IgD-negative memory B cell (primary cell): ENCODE data around the gene ASCL1. TPM values are rescaled to one million over a fixed set of nuclear protein-coding genes. Genes with fewer than 3 reads are reported as not detected.

Experiments used
- H3K27ac Mint-ChIP-seq, 3 donors: one replicate each; pipeline ENCODE4 v1.8.0; 2020 to 2022; ENCODE audit warnings: mild to moderate bottlenecking in 3 of 3, mixed read lengths in 3 of 3, moderate library complexity in 1 of 3
- H3K27me3 Mint-ChIP-seq: one replicate; pipeline ENCODE4 v1.8.0; 2021; ENCODE audit warnings: mixed read lengths
- H3K36me3 Mint-ChIP-seq: one replicate; pipeline ENCODE4 v1.8.0; 2020; ENCODE audit warnings: mild to moderate bottlenecking, mixed read lengths
- H3K4me1 Mint-ChIP-seq, 3 donors: one replicate each; pipeline ENCODE4 v1.8.0; 2020 to 2022; ENCODE audit warnings: mixed read lengths in 3 of 3, mild to moderate bottlenecking in 1 of 3
- H3K4me3 Mint-ChIP-seq, 4 donors: one replicate each; pipeline ENCODE4 v1.8.0; 2020 to 2022; ENCODE audit warnings: mild to moderate bottlenecking in 4 of 4, mixed read lengths in 4 of 4, moderate library complexity in 3 of 4
- H3K9me3 Mint-ChIP-seq, 3 donors: one replicate each; pipeline ENCODE4 v1.8.0; 2020 to 2021; ENCODE audit warnings: mixed read lengths in 3 of 3, mild to moderate bottlenecking in 1 of 3
- polyA plus RNA-seq: library from polyadenylated mRNA; unstranded; fragments of 300-500 nt; fragmentation: Illumina TruSeq; gene quantifications from one replicate; pipeline ENCODE4 v1.2.3, GENCODE V29; 2021

ASCL1 gene
- polyA plus RNA-seq, 1 donor from 2014 or later: not detected

DNA sequence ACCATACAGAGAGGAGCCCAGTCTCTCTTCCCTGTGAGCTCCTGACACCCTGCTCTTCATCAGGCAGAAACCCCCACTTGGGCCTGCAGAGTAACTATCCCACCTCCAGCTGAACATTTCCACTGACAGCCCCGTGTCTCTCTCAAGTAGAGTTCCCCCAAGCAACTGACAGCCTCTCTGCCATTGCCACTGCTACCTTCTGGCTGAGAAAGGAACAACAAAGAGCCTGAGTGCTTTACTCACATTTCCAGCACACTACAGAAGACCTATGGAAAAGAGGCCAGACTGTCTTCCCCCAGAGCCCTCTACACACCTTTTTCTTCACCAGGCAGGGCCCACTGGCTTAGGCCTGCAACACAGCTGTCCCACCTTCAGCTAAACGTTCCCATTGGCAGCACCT lies 18.4 kb upstream of the ASCL1 start:
- Mint-ChIP-seq H3K27ac (no peak overlapping the region), H3K27me3 (peaks cover 26% of the 10 kb centered on the region), H3K9me3 (peaks cover 0 to 14% (median 12%) of the 10 kb centered on the region in 3 donors), H3K4me1 (no peaks in the 10 kb centered on the region), H3K4me3 (peak overlapping the region in 1 of 4 donors; percentile 56), H3K36me3 (peaks cover 2% of the 10 kb centered on the region)

DNA sequence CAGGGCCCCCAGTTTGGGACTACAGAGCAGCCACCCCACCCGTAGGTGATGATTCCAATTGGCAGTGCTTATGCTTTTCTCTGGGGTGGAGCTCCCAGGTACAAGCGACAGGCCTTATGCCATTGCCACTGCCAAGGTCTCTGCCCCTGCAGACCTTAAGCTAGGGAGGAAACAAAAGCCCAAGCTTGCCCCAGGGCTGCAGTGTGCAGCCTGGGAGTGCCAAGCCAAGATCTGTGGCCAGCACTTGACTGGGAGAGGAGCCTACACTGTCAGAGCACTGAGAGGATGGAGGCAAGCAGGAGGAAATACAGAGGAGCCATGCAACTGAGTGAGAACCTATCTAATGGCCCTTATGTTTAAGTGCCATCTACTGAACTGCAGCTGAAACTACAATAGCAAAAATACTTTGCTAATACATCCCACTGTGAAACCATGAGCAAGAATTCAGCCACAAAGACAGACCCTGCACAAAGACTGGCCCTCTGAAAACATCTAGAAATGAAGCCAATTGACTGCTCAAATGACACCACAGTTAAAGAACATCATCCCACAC lies 17.7 kb upstream of the ASCL1 start:
- no peak overlapping the region for H3K27ac Mint-ChIP-seq
- no peaks in the 10 kb centered on the region for H3K4me1 Mint-ChIP-seq
- H3K27me3 Mint-ChIP-seq: peaks cover 26% of the 10 kb centered on the region
- peaks cover 2% of the 10 kb centered on the region for H3K36me3 Mint-ChIP-seq
- H3K4me3 Mint-ChIP-seq: no peak overlapping the region
- H3K9me3 Mint-ChIP-seq: peaks cover 0 to 14% (median 12%) of the 10 kb centered on the region in 3 donors

DNA sequence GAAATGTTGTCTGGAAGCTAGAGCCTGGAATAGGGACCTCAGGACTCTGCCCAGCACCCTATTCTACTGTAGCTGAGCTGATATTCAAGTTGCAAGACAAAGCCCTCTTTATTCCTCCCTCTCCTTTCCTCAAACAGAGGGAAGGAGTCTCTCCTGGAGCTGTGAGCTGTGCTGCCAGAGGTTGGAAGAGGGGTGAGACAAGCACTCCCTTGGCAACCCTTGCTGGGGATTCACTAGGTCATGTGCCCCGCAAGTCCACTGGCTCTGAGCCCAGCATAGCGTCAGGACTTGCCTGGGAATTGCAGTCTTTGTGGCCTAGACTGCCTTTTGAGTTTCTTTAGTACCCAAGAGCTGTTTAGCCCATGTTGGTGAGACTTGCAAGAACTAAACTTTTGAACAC lies 11.4 kb upstream of the ASCL1 start:
- H3K4me1 Mint-ChIP-seq: peaks cover 0 to 9% (median 3%) of the 10 kb centered on the region in 3 donors
- H3K27me3 Mint-ChIP-seq: peaks cover 32% of the 10 kb centered on the region
- H3K36me3 Mint-ChIP-seq: no peaks in the 10 kb centered on the region
- peaks cover 0 to 10% (median 4%) of the 10 kb centered on the region in 3 donors for H3K9me3 Mint-ChIP-seq
- no peak overlapping the region for H3K4me3 Mint-ChIP-seq
- no peak overlapping the region for H3K27ac Mint-ChIP-seq

DNA sequence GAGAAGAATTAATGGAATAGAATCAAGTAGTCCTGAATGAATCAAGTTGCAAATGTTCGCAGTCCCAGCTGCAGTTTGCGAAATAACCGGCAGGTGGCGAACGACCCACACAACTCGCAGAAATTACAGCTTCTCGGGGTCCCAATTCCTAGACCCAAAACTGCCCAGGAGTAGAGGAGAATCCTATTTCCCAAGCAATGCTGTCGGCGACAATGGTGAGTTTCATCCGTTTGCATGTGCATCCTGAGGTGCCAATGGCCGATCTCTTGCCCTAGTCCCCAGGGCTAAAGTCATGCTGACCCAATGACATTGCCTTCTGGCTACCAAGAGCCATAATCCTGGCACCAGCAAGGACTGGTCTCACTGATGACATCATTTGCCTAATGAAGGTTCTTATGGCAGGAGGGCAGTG lies 8.5 kb upstream of the ASCL1 start:
- peak overlapping the region in 1 of 3 donors; percentile 39 for H3K27ac Mint-ChIP-seq
- H3K4me3 Mint-ChIP-seq: peak overlapping the region in 1 of 4 donors; percentile 51
- no peaks in the 10 kb centered on the region for H3K9me3 Mint-ChIP-seq
- peaks cover 3 to 9% (median 4%) of the 10 kb centered on the region in 3 donors for H3K4me1 Mint-ChIP-seq
- peaks cover 39% of the 10 kb centered on the region for H3K27me3 Mint-ChIP-seq
- H3K36me3 Mint-ChIP-seq: no peaks in the 10 kb centered on the region

DNA sequence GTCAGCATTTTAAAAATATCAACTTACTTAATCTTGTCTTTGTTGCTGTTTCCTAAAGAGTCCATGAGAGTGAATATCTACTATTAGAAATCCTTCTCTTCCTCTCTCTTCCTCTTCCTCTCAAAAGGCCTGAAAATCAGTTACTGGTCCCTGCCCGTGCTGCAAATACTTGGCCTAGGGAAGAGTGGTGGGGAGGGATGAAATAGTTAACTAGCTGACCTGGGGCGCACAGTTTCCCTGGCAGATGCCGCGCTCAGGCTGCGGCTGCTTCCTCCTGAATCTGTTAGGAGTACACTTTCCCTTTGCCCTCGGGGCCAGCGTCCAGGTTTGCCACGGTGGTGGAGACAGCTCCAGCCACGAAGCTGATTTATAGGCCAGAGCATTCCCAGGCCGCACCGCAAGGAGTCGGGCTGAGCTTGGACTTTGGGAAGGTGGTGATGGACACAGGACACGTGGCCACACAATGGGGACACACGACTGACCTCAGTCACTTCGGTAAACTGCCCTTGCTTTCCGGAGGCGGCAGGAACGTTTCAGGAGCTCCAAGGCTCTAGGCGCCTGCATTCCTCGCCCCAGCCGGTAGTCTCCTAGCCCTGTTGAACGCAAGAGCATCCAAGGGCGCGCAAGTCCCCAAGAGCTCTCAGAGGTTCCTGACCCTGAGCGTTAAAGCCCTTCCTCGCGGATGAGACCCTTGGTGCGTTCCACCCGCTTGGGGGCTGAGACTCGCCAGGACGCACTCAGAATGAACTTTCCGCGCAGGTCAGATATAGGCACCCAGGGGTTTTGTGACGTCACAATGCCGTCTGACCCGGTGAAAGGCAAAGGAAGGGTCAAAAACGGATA lies 7.1 kb upstream of the ASCL1 start:
- peaks cover 1% of the 10 kb centered on the region for H3K36me3 Mint-ChIP-seq
- peaks cover 3 to 9% (median 4%) of the 10 kb centered on the region in 3 donors for H3K4me1 Mint-ChIP-seq
- H3K27me3 Mint-ChIP-seq: peaks cover 52% of the 10 kb centered on the region
- no peak overlapping the region for H3K27ac Mint-ChIP-seq
- peak overlapping the region in 3 of 4 donors; percentile 34 to 89 (median 85) for H3K4me3 Mint-ChIP-seq
- H3K9me3 Mint-ChIP-seq: no peaks in the 10 kb centered on the region

DNA sequence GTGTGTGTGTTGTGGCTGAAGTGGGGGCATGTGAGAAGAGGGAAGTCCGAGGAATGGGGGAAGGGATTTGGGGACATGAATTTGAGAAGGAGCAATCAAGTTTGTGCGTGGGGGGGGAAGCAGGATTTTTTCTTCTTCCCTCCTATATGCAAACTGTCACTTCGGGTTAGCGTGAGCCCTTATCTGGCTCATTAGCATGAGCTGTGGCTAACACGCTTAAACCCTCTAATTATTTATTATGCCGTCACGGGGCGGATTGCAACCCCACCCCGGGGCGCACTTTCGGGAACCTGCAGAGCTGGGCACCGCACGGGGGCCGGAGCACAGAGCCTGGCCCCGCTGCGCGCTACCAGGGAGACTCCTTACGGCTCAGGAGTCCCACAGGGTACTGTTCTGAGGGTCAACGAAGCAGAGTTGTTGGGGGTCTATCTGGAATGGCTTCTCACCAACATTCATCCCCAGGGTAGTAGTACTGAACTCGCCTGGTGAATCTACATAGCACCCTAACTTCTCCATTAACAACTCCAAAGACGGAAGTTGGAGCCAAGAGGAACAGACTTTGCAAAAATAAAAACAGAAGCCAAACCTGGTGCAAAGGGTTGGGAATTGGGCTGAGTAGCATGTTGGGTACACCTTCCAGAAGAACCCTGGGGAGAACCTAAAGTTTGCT lies 6.4 kb upstream of the ASCL1 start:
- peaks cover 1% of the 10 kb centered on the region for H3K36me3 Mint-ChIP-seq
- peaks cover 3 to 9% (median 8%) of the 10 kb centered on the region in 3 donors for H3K4me1 Mint-ChIP-seq
- H3K9me3 Mint-ChIP-seq: no peaks in the 10 kb centered on the region
- H3K27ac Mint-ChIP-seq: no peak overlapping the region
- peaks cover 59% of the 10 kb centered on the region for H3K27me3 Mint-ChIP-seq
- peak overlapping the region in 3 of 4 donors; percentile 34 to 89 (median 85) for H3K4me3 Mint-ChIP-seq

DNA sequence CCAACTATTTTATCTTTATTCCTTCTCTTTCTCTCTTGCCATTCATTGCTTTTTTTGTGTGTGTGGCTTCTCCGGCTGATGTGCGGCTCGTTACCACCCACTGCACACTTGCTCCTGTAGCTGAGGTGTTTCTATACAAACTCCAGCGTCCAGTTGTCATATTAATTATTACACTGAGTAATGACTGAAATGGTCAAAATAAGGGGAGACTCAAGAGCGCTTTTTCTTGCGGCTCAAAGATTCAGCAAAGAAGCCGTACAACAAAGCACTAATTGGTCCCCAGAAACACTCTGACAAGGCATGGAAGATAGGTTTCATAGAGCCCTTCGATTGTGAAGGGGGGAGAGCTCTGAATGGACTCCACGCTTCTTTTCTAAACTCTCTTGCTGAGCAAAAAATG lies 5.6 kb upstream of the ASCL1 start:
- peaks cover 1% of the 10 kb centered on the region for H3K36me3 Mint-ChIP-seq
- no peaks in the 10 kb centered on the region for H3K9me3 Mint-ChIP-seq
- H3K27ac Mint-ChIP-seq: no peak overlapping the region
- peaks cover 63% of the 10 kb centered on the region for H3K27me3 Mint-ChIP-seq
- H3K4me1 Mint-ChIP-seq: peaks cover 5 to 10% (median 10%) of the 10 kb centered on the region in 3 donors
- peak overlapping the region in 2 of 4 donors; percentile 1 to 77 for H3K4me3 Mint-ChIP-seq

DNA sequence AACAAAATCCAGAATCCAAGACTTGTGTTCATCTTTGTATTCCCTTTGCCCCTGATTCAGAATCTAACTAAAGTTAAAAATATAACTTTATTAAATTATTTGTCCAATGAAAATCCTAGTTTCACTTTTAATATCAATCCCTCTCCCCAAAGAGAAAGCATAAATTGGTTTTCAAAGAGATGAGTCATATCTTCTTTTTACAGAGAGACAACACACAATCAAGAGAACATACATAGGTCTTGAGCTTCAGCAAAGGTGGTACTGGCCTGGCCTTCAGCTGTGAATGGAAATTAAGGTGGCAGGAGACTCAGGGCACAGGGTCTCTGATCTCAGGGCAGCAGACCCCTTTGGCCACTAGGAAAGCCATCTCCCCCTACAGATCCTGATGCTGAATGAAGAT lies 4.3 kb upstream of the ASCL1 start:
- H3K27ac Mint-ChIP-seq: no peak overlapping the region
- H3K9me3 Mint-ChIP-seq: no peaks in the 10 kb centered on the region
- peaks cover 64% of the 10 kb centered on the region for H3K27me3 Mint-ChIP-seq
- peaks cover 14 to 20% (median 16%) of the 10 kb centered on the region in 3 donors for H3K4me1 Mint-ChIP-seq
- H3K36me3 Mint-ChIP-seq: peaks cover 1% of the 10 kb centered on the region
- H3K4me3 Mint-ChIP-seq: peak overlapping the region in 1 of 4 donors; percentile 43

DNA sequence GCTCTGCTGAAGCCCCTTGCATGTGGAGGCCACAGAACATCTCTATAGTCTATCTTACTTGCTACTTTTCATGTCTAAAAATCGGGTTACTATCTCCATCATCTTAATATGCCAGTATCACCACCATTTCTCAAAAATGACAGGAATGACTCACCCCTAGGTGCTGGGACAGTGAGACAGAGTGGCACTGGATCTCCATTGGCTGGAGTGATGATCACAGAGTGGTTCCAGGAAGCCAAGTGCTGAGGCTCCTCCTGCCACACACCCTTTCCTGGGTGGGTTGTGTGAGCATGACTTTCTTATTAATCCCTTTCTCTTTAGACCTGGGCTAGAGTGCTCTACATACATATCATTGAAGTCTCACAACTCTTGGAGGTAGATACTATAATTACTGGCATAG lies 3.3 kb upstream of the ASCL1 start:
- H3K4me3 Mint-ChIP-seq: peak overlapping the region in 1 of 4 donors; percentile 24

DNA sequence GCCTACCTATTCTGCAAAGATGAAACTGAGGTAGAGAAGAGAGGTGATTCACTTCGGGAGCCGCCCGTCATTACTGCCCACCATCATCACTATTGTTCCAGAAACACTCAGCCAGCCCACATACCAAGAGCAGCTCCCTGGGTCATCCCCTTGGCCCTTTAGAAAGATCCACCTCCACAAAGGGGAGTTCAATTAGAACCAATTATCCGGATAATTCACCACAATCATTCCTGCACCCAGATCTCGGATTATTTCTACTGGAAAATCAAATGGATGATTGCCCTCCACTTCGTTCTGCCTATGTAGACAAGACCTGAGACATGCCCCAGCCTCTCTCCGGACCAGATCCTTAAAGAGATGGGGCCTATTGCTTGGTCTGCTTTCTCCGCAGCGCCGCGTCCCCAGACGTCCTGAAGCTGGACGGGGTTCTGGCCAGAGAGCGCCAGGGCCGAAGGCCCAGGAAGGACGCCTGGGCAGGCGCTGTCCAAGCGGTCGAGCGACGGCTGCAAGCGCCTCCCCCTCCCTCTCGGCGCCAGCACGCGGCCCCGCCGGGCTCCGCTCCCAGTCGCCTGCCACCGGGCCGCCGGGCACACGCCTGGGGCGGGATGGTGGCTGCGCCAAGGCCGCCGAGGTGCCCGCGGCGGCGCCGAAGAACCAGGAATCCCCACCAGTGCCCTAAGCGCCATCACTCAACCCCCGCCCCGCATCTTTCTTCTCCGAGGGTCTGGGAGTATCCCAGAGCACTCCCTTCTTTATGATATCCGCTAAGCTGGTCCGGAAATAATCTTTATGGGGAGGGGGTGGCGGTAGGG lies 1.3 kb upstream of the ASCL1 start:
- peaks cover 1% of the 10 kb centered on the region for H3K36me3 Mint-ChIP-seq
- peaks cover 0 to 4% (median 2%) of the 10 kb centered on the region in 3 donors for H3K9me3 Mint-ChIP-seq
- peaks cover 18 to 20% (median 19%) of the 10 kb centered on the region in 3 donors for H3K4me1 Mint-ChIP-seq
- peak overlapping the region in 2 of 3 donors; percentile 46 to 75 for H3K27ac Mint-ChIP-seq
- peaks cover 67% of the 10 kb centered on the region for H3K27me3 Mint-ChIP-seq
- peak overlapping the region in 2 of 4 donors; percentile 38 to 91 for H3K4me3 Mint-ChIP-seq

More for the DNA sequence above, 3.3 kb upstream of the ASCL1 start:
- Mint-ChIP-seq H3K4me1 (peaks cover 17 to 20% (median 19%) of the 10 kb centered on the region in 3 donors), H3K27me3 (peaks cover 68% of the 10 kb centered on the region), H3K27ac (no peak overlapping the region), H3K9me3 (peaks cover 0 to 1% (median 0%) of the 10 kb centered on the region in 3 donors), H3K36me3 (peaks cover 1% of the 10 kb centered on the region)

DNA sequence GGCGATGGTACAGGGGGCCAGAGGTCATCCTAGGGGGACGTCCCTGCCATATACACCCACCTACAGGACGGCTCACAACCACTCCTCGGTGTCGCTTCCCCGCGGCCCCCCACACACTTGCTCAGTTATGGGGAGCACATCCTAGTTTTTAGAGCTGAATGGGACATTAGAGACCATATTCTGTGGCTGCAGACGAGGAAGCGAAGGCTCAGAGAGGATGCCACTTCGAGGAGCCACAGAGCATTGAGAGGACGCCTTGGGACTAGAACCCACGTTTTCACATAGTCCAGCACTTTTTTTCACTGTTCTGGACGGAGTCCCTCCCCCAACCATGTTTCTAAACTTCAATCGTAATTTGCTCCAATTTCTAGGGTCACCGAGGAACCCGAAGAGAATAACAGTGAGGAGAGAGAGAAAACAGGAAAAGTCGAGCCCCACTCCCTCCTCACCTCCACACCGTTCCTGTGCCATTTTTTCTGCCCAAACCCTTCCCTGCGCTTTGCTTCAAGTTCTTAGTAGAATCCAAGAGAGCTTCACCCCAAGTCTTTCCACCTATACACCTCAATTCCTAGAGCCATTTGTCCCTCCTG lies 641 bp upstream of the ASCL1 start:
- Mint-ChIP-seq H3K9me3 (peaks cover 0 to 4% (median 2%) of the 10 kb centered on the region in 3 donors), H3K4me3 (peak overlapping the region; percentile 66 to 91 (median 74)), H3K4me1 (peaks cover 17 to 22% (median 18%) of the 10 kb centered on the region in 3 donors), H3K27me3 (peaks cover 68% of the 10 kb centered on the region), H3K36me3 (peaks cover 1% of the 10 kb centered on the region), H3K27ac (no peak overlapping the region)

DNA sequence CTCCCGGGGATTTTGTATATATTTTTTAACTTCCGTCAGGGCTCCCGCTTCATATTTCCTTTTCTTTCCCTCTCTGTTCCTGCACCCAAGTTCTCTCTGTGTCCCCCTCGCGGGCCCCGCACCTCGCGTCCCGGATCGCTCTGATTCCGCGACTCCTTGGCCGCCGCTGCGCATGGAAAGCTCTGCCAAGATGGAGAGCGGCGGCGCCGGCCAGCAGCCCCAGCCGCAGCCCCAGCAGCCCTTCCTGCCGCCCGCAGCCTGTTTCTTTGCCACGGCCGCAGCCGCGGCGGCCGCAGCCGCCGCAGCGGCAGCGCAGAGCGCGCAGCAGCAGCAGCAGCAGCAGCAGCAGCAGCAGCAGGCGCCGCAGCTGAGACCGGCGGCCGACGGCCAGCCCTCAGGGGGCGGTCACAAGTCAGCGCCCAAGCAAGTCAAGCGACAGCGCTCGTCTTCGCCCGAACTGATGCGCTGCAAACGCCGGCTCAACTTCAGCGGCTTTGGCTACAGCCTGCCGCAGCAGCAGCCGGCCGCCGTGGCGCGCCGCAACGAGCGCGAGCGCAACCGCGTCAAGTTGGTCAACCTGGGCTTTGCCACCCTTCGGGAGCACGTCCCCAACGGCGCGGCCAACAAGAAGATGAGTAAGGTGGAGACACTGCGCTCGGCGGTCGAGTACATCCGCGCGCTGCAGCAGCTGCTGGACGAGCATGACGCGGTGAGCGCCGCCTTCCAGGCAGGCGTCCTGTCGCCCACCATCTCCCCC lies 777 bp downstream of the ASCL1 start:
- H3K4me3 Mint-ChIP-seq: peak overlapping the region; percentile 82 to 94 (median 90)

DNA sequence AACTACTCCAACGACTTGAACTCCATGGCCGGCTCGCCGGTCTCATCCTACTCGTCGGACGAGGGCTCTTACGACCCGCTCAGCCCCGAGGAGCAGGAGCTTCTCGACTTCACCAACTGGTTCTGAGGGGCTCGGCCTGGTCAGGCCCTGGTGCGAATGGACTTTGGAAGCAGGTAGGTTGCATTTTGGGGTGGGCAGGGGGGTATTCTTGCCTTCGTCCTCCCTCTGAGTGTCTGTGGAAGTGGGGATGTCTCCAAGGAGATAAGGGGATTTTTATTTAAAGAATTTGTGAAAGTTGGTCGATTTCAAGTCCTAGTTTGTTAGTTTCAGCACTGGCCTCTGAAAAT lies 1.3 kb downstream of the ASCL1 start:
- H3K36me3 Mint-ChIP-seq: peaks cover 1% of the 10 kb centered on the region
- H3K27ac Mint-ChIP-seq: peak overlapping the region in 2 of 3 donors; percentile 37 to 80

More for the DNA sequence above, 777 bp downstream of the ASCL1 start:
- peaks cover 15 to 25% (median 18%) of the 10 kb centered on the region in 3 donors for H3K4me1 Mint-ChIP-seq
- H3K27me3 Mint-ChIP-seq: peaks cover 76% of the 10 kb centered on the region
- H3K9me3 Mint-ChIP-seq: peaks cover 0 to 12% (median 5%) of the 10 kb centered on the region in 3 donors
- H3K27ac Mint-ChIP-seq: peak overlapping the region; percentile 14 to 84 (median 80)
- peaks cover 1% of the 10 kb centered on the region for H3K36me3 Mint-ChIP-seq

More for the DNA sequence above, 1.3 kb downstream of the ASCL1 start:
- H3K4me3 Mint-ChIP-seq: peak overlapping the region; percentile 55 to 82 (median 70)
- H3K4me1 Mint-ChIP-seq: peaks cover 15 to 25% (median 18%) of the 10 kb centered on the region in 3 donors
- peaks cover 78% of the 10 kb centered on the region for H3K27me3 Mint-ChIP-seq
- H3K9me3 Mint-ChIP-seq: peaks cover under 1 to 17% (median 5%) of the 10 kb centered on the region in 3 donors
